PC-3 (cell line): ENCODE results near the gene MSI2. TPM values are rescaled to one million over a fixed set of nuclear protein-coding genes. Genes with fewer than 3 reads are reported as not detected.

Experiments used
- ATAC-seq: fragments of 200-7000 bp; cut with Tn5 transposase; 2 replicates; pipeline ENCODE4 v1.9.1; 2020; ENCODE audit warnings: mild to moderate bottlenecking, moderate library complexity
- BruUV-seq: library from RNA; stranded (reverse); fragments of 400-500 nt; replicated peaks from 2 replicates; lab custom pipeline; 2021; lab: Mats Ljungman, UMichigan
- CTCF ChIA-PET: fragments of 300-600 bp; sonication (Branson Sonifier 250); formaldehyde crosslinking; loops from one replicate; lab custom pipeline; 2022; ENCODE audit warnings: antibody characterized with exemption; lab: Charles Lee
- POLR2A ChIA-PET: fragments of 300-600 bp; sonication (Branson Sonifier 250); formaldehyde crosslinking; loops from one replicate; lab custom pipeline; 2022; ENCODE audit warnings: antibody characterized with exemption; ENCODE audit not compliant: unreplicated experiment; lab: Charles Lee
- DNase-seq: peaks from one replicate; pipeline ENCODE4 v3.0.0-alpha.2; 2015
- H2AFZ ChIP-seq: fragments of 300-600 bp; sonication (generic); 2 replicates; pipeline ENCODE4 v1.6.0; 2016; ENCODE audit warnings: antibody characterized with exemption, low read length
- H3F3A ChIP-seq: fragments of 300-600 bp; sonication (generic); one replicate; pipeline ENCODE4 v1.6.0; 2017; ENCODE audit warnings: antibody characterized with exemption, low read length, control low read depth, mild to moderate bottlenecking; ENCODE audit not compliant: unreplicated experiment
- H3K27ac ChIP-seq: fragments of 300-600 bp; sonication (generic); 2 replicates; pipeline ENCODE4 v1.5.1; 2016; ENCODE audit warnings: mild to moderate bottlenecking, low read length
- H3K27me3 ChIP-seq: fragments of 300-600 bp; sonication (generic); 2 replicates; pipeline ENCODE4 v1.6.1; 2016; ENCODE audit warnings: low read length, mixed read lengths
- H3K36me3 ChIP-seq: fragments of 300-600 bp; sonication (generic); 2 replicates; pipeline ENCODE4 v1.6.1; 2016; ENCODE audit warnings: low read depth, mixed run types, low read length, mixed read lengths
- H3K4me1 ChIP-seq: fragments of 300-600 bp; sonication (generic); 2 replicates; pipeline ENCODE4 v1.5.1; 2016; ENCODE audit warnings: low read length; ENCODE audit not compliant: insufficient read depth
- H3K4me2 ChIP-seq: fragments of 300-600 bp; sonication (generic); 2 replicates; pipeline ENCODE4 v1.6.0; 2016; ENCODE audit warnings: low read length
- H3K4me3 ChIP-seq: fragments of 300-600 bp; sonication (generic); 2 replicates; pipeline ENCODE4 v1.5.1; 2016; ENCODE audit warnings: mild to moderate bottlenecking, low read length, mixed read lengths
- H3K79me2 ChIP-seq: fragments of 300-600 bp; sonication (generic); 2 replicates; pipeline ENCODE4 v1.6.1; 2017; ENCODE audit warnings: low read length, mixed read lengths
- H3K9ac ChIP-seq: fragments of 300-600 bp; sonication (generic); 2 replicates; pipeline ENCODE4 v1.6.0; 2016; ENCODE audit warnings: mild to moderate bottlenecking, low read length
- H3K9me2 ChIP-seq: fragments of 300-600 bp; sonication (generic); replicated peaks from 2 replicates; pipeline ENCODE4 v1.6.1; 2016; ENCODE audit warnings: mixed run types, low read length, mixed read lengths
- H3K9me3 ChIP-seq: fragments of 300-600 bp; sonication (generic); 2 replicates; pipeline ENCODE4 v1.6.1; 2016; ENCODE audit warnings: low read length, mixed read lengths
- H4K20me1 ChIP-seq: fragments of 300-600 bp; sonication (generic); 2 replicates; pipeline ENCODE4 v1.6.1; 2016; ENCODE audit warnings: low read length, mixed read lengths
- CTCF ChIP-seq: fragments of 300-600 bp; sonication (generic); conservative IDR thresholded peaks from 2 replicates; pipeline ENCODE4 v1.5.1; 2017; ENCODE audit warnings: antibody characterized with exemption, low read depth, mild to moderate bottlenecking, low read length
- EZH2 ChIP-seq: fragments of 300-600 bp; sonication (generic); IDR thresholded peaks from one replicate; pipeline ENCODE4 v1.6.1; 2017; ENCODE audit warnings: antibody characterized with exemption, mild to moderate bottlenecking, low read length; ENCODE audit not compliant: unreplicated experiment
- EZH2phosphoT487 ChIP-seq: fragments of 300-600 bp; sonication (generic); IDR thresholded peaks from 2 replicates; pipeline ENCODE4 v1.6.1; 2018; ENCODE audit warnings: mild to moderate bottlenecking, antibody characterized with exemption, low read length, borderline replicate concordance
- intact Hi-C: fragments of 100-400 bp; cut with micrococcal nuclease; formaldehyde crosslinking; loops from 2 replicates; pipeline ENCODE4 v1.9.0; 2023
- total RNA-seq: library from RNA; depleted of rRNA; stranded (reverse); fragments of >200 nt; gene quantifications from 2 replicates; pipeline ENCODE4 v1.2.3, GENCODE V29; 2014

The MSI2 gene
- total RNA-seq, 1 experiment from 2014 or later = 54.7 TPM

- H2AFZ ChIP-seq = no peak overlapping the region
- H3K4me2 ChIP-seq = no peak overlapping the region
- no peaks in the 10 kb centered on the region for H3K27me3 ChIP-seq
- TF ChIP-seq EZH2phosphoT487 = no peak
- TF ChIP-seq EZH2 = no peak
- no peak for TF ChIP-seq CTCF
- no TSS peak for BruUV-seq
- no peaks in the 10 kb centered on the region for H4K20me1 ChIP-seq
- intact Hi-C loops = no loop called here
- peaks cover 4% of the 10 kb centered on the region for H3F3A ChIP-seq
- ChIA-PET POLR2A (no interaction called here), CTCF (interaction anchor here (0.6 kb wide), 1 partner anchor 423 kb away, joined by 4 read pairs; no protein-coding TSS in a partner anchor)
- H3K36me3 ChIP-seq = peaks cover 4% of the 10 kb centered on the region; the same call in 1 of the 2 replicates
- H3K4me3 ChIP-seq = no peak overlapping the region
- H3K9ac ChIP-seq = no peak overlapping the region
- DNase-seq (no peak), ATAC-seq (peak; percentile 33; the same call in 1 of the 2 replicates)
- H3K9me3 ChIP-seq = no peaks in the 10 kb centered on the region
- no peaks in the 10 kb centered on the region for H3K79me2 ChIP-seq
- H3K27ac ChIP-seq = no peak overlapping the region
- H3K9me2 ChIP-seq = no peaks in the 10 kb centered on the region
- no peaks in the 10 kb centered on the region for H3K4me1 ChIP-seq
Measured at GRCh38 chr17:57282296-57282695, 26.0 kb downstream of the MSI2 start.

- Histone ChIP-seq H3K4me2 (no peak overlapping the region), H3K4me1 (no peaks in the 10 kb centered on the region), H3K9me2 (no peaks in the 10 kb centered on the region), H3K9ac (no peak overlapping the region), H3F3A (peaks cover 4% of the 10 kb centered on the region), H3K79me2 (no peaks in the 10 kb centered on the region), H4K20me1 (no peaks in the 10 kb centered on the region), H3K36me3 (no peaks in the 10 kb centered on the region; the same call in 1 of the 2 replicates), H3K4me3 (no peak overlapping the region), H3K27me3 (no peaks in the 10 kb centered on the region), H3K27ac (no peak overlapping the region), H3K9me3 (no peaks in the 10 kb centered on the region), H2AFZ (no peak overlapping the region)
- intact Hi-C loops = no loop called here
- DNase-seq (no peak), ATAC-seq (no peak)
- no TSS peak for BruUV-seq
- TF ChIP-seq EZH2phosphoT487 (no peak), EZH2 (no peak), CTCF (no peak)
- ChIA-PET CTCF (no interaction called here), POLR2A (no interaction called here)
Measured at GRCh38 chr17:57283203-57283971, 27.1 kb downstream of the MSI2 start.

- no peaks in the 10 kb centered on the region for H3K9me2 ChIP-seq
- H3K27me3 ChIP-seq = no peaks in the 10 kb centered on the region
- no peak overlapping the region for H2AFZ ChIP-seq
- POLR2A ChIA-PET = no interaction called here
- H3K4me2 ChIP-seq = no peak overlapping the region
- no peaks in the 10 kb centered on the region for H4K20me1 ChIP-seq
- intact Hi-C loops = no loop called here
- no peak overlapping the region for H3K27ac ChIP-seq
- H3K36me3 ChIP-seq = no peaks in the 10 kb centered on the region; the same call in 1 of the 2 replicates
- TF ChIP-seq EZH2phosphoT487 (no peak), CTCF (no peak), EZH2 (no peak)
- no TSS peak for BruUV-seq
- DNase-seq = no peak
- no peak overlapping the region for H3K9ac ChIP-seq
- no peak for ATAC-seq
- H3F3A ChIP-seq = peaks cover 4% of the 10 kb centered on the region
- no peaks in the 10 kb centered on the region for H3K9me3 ChIP-seq
- no peaks in the 10 kb centered on the region for H3K4me1 ChIP-seq
- H3K4me3 ChIP-seq = no peak overlapping the region
- CTCF ChIA-PET = no interaction called here
- H3K79me2 ChIP-seq = no peaks in the 10 kb centered on the region
Measured at GRCh38 chr17:57284583-57284982, 28.3 kb downstream of the MSI2 start.
